BE2C (cell line): ENCODE data around the gene SPATA6L.

Experiments used
- DNase-seq: peaks from one replicate; pipeline ENCODE4 v3.0.0-alpha.2; 2020
- H3K27me3 ChIP-seq: fragments of 250-450 bp; sonication (Bioruptor Pico); 2 replicates; pipeline ENCODE4 v1.5.1; 2020; ENCODE audit warnings: mild to moderate bottlenecking
- H3K36me3 ChIP-seq: fragments of 250-450 bp; sonication (Bioruptor Pico); 2 replicates; pipeline ENCODE4 v1.5.1; 2020; ENCODE audit warnings: mild to moderate bottlenecking
- H3K4me1 ChIP-seq: fragments of 250-450 bp; sonication (Bioruptor Pico); 2 replicates; pipeline ENCODE4 v1.5.1; 2020
- H3K4me3 ChIP-seq: 2 replicates; pipeline ENCODE4 v1.5.1; 2011; ENCODE audit warnings: low read depth, low read length
- H3K9me3 ChIP-seq: fragments of 250-450 bp; sonication (Bioruptor Pico); 2 replicates; pipeline ENCODE4 v1.5.1; 2020
- CTCF ChIP-seq: IDR thresholded peaks from 2 replicates; pipeline ENCODE4 v1.5.1; 2012; ENCODE audit warnings: mild to moderate bottlenecking, low read depth, low read length

Gene SPATA6L

GRCh38 chr9:4620881-4621555 is 45.3 kb downstream of the SPATA6L start:
- no peak for DNase-seq
- H3K36me3 ChIP-seq, result no peaks in the 10 kb centered on the region
- no peaks in the 10 kb centered on the region for H3K27me3 ChIP-seq
- no peak overlapping the region for H3K4me3 ChIP-seq
- TF ChIP-seq CTCF, result no peak
- H3K9me3 ChIP-seq, result no peaks in the 10 kb centered on the region
- H3K4me1 ChIP-seq, result no peaks in the 10 kb centered on the region

DNA sequence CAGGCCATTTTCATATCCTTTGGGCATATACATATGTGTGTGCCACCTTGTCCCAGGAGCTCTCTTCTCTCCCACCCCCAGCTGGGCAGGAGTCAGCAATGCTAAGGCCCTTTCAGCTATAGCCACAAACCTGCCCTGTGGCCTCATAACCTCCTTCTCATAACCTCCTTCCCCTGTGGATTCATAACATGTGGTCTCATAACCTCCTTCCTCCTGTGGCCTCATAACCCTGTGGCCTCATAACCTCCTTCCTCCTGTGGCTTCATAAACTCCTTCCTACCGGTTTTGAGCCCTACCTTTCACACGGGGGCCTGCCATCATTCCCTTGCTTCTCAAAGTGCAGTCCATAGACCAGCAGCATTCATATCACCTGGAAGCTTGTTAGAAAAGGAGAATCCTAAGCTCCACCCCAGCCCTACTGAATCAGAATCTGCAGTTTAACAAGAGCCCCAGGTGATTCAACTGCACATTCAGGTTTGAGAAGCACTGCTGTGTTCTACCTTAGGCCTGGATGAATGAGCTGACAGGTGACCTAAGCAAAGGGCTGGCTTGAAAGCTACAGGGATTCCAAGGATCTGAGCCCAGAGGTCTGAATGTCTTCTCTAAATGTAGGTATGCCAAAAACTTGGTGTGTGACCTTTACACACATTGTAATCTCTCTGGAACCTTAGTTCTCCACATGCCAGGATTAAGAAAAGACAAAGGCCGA is 46.1 kb downstream of the SPATA6L start:
- Histone ChIP-seq H3K9me3 (no peaks in the 10 kb centered on the region), H3K4me1 (no peaks in the 10 kb centered on the region), H3K27me3 (no peaks in the 10 kb centered on the region), H3K4me3 (no peak overlapping the region), H3K36me3 (no peaks in the 10 kb centered on the region)
- no peak for DNase-seq
- no peak for TF ChIP-seq CTCF

DNA sequence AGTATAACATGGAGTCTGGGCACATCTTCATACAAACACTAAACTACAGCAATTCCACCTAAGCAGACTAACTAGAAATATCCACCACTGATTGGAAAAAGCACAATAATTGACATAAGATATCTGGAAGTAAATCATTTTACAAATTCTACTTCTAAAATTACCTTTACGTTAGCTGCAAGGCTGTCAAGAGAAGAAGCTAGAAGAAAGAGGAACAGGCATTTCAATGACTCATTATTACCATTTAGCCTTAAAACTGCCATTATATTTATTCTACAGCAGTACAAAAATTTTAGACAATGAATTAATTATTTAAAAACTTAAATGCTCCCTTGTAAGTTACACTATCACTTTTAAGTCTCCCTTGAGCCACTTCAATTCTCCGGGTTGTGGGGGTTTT is 47.6 kb downstream of the SPATA6L start:
- H3K27me3 ChIP-seq, result no peaks in the 10 kb centered on the region
- no peak for DNase-seq

DNA sequence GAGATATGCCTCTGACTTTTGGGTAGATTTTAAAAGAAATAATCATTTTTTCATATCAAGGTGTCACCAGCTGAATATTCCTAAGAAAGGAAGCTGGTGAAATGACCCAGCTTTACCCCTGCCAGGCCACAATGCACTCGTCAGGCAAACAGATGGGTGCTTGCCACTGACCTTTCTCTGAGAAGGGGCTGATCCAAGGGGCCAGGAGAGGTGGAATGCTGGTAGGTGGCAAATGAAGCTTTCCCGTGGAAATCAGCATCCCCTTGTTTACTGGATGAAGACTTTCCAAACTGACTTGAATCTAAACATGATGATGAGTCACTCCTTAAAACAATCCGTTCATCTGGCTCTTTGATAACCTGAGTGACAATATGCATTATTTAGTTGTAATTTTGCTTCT is 48.5 kb downstream of the SPATA6L start:
- no peaks in the 10 kb centered on the region for H3K27me3 ChIP-seq
- no peak overlapping the region for H3K4me3 ChIP-seq
- no peak for DNase-seq
- H3K4me1 ChIP-seq, result no peaks in the 10 kb centered on the region
- H3K36me3 ChIP-seq, result no peaks in the 10 kb centered on the region
- H3K9me3 ChIP-seq, result no peaks in the 10 kb centered on the region
- no peak for TF ChIP-seq CTCF

More for the DNA sequence above, 47.6 kb downstream of the SPATA6L start:
- no peaks in the 10 kb centered on the region for H3K9me3 ChIP-seq
- no peak for TF ChIP-seq CTCF
- H3K4me3 ChIP-seq, result no peak overlapping the region
- H3K36me3 ChIP-seq, result no peaks in the 10 kb centered on the region
- H3K4me1 ChIP-seq, result no peaks in the 10 kb centered on the region

- TF ChIP-seq CTCF, result no peak
- Histone ChIP-seq H3K27me3 (no peaks in the 10 kb centered on the region), H3K36me3 (no peaks in the 10 kb centered on the region), H3K4me3 (no peak overlapping the region), H3K4me1 (no peaks in the 10 kb centered on the region), H3K9me3 (no peaks in the 10 kb centered on the region)
- DNase-seq, result no peak
These were observed 50.5 kb downstream of the SPATA6L start for GRCh38 chr9:4615778-4616177.

GRCh38 chr9:4615251-4615650 is 51.0 kb downstream of the SPATA6L start:
- no peak for DNase-seq
- Histone ChIP-seq H3K4me1 (no peaks in the 10 kb centered on the region), H3K9me3 (no peaks in the 10 kb centered on the region), H3K4me3 (no peak overlapping the region), H3K27me3 (no peaks in the 10 kb centered on the region), H3K36me3 (no peaks in the 10 kb centered on the region)
- no peak for TF ChIP-seq CTCF
